Retinal pigment epithelial cell (primary cell): Measurements from ENCODE around the gene HDX.
A peak's percentile ranks its signal among the peaks of the same experiment; 100 is the strongest.

ENCODE experiments used
- DNase-seq: peaks from one replicate; pipeline ENCODE4 v3.0.0-alpha.2; 2010; ENCODE audit warnings: low read depth
- H3K4me3 ChIP-seq: 2 replicates; pipeline ENCODE4 v1.5.1; 2011; ENCODE audit warnings: mild to moderate bottlenecking, low read length, control low read depth, moderate library complexity
- CTCF ChIP-seq: conservative IDR thresholded peaks from 2 replicates; pipeline ENCODE4 v1.5.1; 2011; ENCODE audit warnings: low read depth, low read length, control low read depth, inconsistent platforms

Gene HDX

DNA sequence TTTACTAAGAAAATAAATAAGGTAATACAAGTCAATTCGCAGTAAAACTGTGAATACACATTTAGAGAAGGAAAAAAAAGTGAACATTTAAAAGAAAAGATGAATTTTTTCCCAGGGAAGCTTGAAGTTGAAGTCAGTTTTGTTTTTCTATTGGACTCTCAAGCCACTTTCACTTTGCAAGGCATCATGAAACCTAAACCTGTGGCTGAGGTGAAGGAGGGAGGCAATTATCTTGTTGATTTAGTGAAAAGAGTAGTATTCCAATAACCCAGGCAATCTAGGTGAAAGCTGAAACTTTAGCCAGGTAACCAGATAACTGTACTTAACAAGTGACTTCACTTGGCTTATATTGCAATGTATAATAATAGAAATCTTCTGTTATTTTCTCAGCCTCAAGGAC, 138.6 kb downstream of the HDX start:
- no peak for TF ChIP-seq CTCF
- H3K4me3 ChIP-seq, result no peak overlapping the region
- no peak for DNase-seq

DNA sequence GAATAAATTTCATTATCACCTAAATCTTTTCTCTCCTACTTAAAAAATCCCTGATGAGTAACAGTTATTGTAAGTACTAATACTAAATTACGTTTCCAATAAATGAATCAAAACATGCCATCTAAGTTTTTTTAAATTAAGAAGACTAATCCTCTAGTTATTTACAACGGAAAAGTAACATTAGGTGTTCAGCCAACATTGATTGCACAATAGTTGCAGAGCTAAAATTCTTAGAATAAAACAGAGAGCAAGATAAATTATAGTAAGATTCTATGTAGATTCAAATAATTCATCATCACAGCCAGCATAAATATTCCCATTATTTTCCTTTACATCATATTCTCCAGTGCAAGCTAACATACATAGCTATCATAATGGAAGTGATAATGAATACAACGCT, 139.2 kb downstream of the HDX start:
- no peak for DNase-seq
- no peak for TF ChIP-seq CTCF
- no peak overlapping the region for H3K4me3 ChIP-seq

DNA sequence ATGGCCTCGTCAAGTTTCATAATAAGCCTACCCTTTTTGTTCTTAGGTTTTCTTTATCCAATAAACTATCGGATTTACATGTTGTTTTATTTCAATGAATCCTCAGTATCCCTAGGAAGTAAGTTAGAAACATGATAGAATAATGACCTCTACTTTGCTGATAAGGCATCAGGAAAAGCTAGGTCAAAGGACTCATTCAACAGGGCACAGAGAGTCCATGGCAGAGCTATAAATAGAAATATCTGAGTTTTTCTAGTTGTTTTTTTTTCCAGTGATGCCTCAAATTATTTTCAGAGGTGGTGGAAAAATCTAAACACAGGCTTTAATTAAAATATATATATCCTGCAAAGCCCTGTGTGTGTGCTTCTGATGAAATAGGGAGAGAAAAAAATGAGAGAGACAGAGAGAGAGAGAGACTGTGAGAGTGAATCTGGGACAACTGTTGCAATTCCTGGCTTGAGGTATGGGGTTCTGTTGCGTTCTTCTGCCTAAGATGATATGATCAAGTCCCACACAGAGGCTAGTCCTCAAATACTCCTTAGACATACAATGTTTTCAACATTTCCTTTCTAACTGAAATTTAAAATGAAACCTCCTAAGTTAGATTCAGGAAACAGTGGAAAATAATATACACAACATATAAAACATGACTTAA, 139.9 kb downstream of the HDX start:
- no peak for TF ChIP-seq CTCF
- no peak overlapping the region for H3K4me3 ChIP-seq
- no peak for DNase-seq

DNA sequence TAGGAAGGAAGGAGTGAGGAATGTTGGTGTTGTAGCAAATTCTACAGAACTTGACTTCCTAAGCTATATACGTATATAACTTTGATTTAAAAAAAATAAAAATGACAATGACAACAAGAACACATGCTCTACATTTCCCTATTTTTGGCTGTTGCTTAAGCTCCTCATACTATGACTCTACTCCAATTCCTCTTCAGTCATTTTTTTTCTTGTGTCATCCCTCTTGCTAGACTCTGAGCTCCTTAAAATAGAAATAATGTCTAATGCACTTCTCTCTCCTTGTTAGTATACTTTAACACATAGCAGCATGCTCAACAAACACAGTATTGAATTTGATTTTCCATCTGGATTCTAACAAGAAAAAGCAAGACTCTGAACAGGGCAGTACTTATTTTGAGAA, 144.0 kb downstream of the HDX start:
- no peak for TF ChIP-seq CTCF
- no peak overlapping the region for H3K4me3 ChIP-seq
- DNase-seq, result no peak

DNA sequence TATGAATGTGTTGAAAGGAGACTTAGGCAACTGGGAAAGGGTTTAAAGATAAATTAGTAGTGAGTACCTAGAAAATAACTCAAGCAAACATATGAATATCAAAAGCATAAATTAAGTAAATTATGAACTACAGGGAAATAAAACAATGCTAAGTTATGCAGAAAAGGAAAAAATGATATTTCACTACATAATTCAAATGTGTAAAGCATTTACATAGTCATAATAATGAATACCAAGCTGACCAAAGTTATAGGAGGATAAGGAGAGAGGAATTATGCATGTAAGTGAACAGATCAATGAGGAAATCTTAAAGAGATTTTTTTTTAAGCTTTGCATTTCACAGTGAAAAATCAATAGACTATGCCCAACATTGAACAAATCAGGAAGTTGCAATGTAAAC, 145.0 kb downstream of the HDX start:
- DNase-seq, result no peak
- H3K4me3 ChIP-seq, result no peak overlapping the region
- TF ChIP-seq CTCF, result no peak

GRCh38 chrX:84340968-84341367, 161.3 kb downstream of the HDX start:
- no peak for DNase-seq
- no peak for TF ChIP-seq CTCF
- no peak overlapping the region for H3K4me3 ChIP-seq

DNA sequence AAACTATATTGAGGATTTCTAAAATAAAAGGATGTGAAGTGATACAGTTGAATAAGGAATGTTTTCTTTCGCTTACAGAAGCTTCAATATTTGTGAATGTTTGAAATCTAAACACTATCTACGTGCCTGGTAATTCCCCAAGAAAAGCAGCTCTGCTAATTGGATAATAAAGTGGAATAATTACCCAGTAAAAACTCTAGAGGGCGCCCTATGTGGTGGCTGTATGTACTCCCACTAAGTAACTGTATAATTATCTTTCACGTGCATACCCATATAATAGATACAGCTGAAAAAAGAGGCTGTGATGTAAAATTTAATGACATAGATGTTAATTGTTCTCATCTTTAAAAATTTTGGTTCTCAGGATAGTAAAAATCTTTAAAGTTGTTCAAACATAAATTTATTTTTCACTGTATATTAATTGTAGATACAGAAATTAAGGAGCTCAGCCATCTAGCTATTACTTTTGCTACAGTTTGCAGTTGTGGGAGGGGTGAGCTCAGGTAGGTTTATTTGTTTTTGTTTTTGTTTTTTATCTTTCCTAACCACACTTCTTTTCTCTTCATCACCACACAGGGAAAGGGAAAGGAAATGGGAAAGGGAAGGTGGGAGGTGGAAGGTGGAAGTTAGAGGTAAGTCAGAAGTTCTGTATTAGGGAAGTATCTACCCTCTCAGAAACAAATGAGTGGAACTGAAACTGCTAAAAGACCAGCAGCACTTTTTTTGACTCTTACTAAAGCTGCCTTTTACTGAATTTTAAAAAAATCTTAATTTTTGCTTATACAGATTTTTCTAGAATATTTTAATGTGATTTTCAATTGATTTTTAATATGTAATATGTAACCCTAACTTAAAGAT, 162.5 kb downstream of the HDX start:
- no peak for DNase-seq
- H3K4me3 ChIP-seq, result no peak overlapping the region
- peak; percentile 59 for TF ChIP-seq CTCF
